GM19395 (cell line): Measurements from ENCODE around the gene RPL13A.

Experiments
- ATAC-seq: cut with Tn5 transposase; IDR thresholded peaks from one replicate; pipeline ENCODE4 v1.9.1; 2021; ENCODE audit warnings: mild to moderate bottlenecking, moderate library complexity; ENCODE audit not compliant: unreplicated experiment

Gene RPL13A

GRCh38 chr19:49502866-49503581, 15.6 kb downstream of the RPL13A start:
- no peak for ATAC-seq

GRCh38 chr19:49503582-49503962, 16.2 kb downstream of the RPL13A start:
- ATAC-seq: no peak

- ATAC-seq: no peak
Observed at GRCh38 chr19:49506575-49507105, 19.2 kb downstream of the RPL13A start.

GRCh38 chr19:49507803-49508494, 20.5 kb downstream of the RPL13A start:
- ATAC-seq: no peak

- ATAC-seq: no peak
Observed at GRCh38 chr19:49512970-49513745, 25.8 kb downstream of the RPL13A start.

GRCh38 chr19:49513746-49514118, 26.3 kb downstream of the RPL13A start:
- ATAC-seq: no peak

- ATAC-seq: no peak
Observed at GRCh38 chr19:49514151-49514550, 26.7 kb downstream of the RPL13A start.

GRCh38 chr19:49515767-49516166, 28.4 kb downstream of the RPL13A start:
- no peak for ATAC-seq

- no peak for ATAC-seq
Observed at GRCh38 chr19:49518033-49518432, 30.6 kb downstream of the RPL13A start.

GRCh38 chr19:49520705-49521319, 33.4 kb downstream of the RPL13A start:
- no peak for ATAC-seq

GRCh38 chr19:49524812-49525455, 37.5 kb downstream of the RPL13A start:
- no peak for ATAC-seq

GRCh38 chr19:49528211-49528771, 40.9 kb downstream of the RPL13A start:
- ATAC-seq: no peak

GRCh38 chr19:49530708-49531107, 43.3 kb downstream of the RPL13A start:
- ATAC-seq: no peak

GRCh38 chr19:49533551-49534488, 46.4 kb downstream of the RPL13A start:
- peak; percentile 77 for ATAC-seq

GRCh38 chr19:49534632-49535385, 47.4 kb downstream of the RPL13A start:
- no peak for ATAC-seq

- ATAC-seq: no peak
Observed at GRCh38 chr19:49536921-49537462, 49.6 kb downstream of the RPL13A start.

GRCh38 chr19:49538643-49539042, 51.2 kb downstream of the RPL13A start:
- ATAC-seq: no peak
